Activated T-helper 9 cell treated with anti-CD3 and anti-CD28 coated beads, Interleukin-2, amount 50 U/mL, for 16 hours (primary cell): Measurements from ENCODE around the gene LHX2.

Experiments
- DNase-seq: peaks from one replicate; pipeline ENCODE4 v3.0.0-alpha.2; 2020; ENCODE audit warnings: low read depth

LHX2 gene

DNA sequence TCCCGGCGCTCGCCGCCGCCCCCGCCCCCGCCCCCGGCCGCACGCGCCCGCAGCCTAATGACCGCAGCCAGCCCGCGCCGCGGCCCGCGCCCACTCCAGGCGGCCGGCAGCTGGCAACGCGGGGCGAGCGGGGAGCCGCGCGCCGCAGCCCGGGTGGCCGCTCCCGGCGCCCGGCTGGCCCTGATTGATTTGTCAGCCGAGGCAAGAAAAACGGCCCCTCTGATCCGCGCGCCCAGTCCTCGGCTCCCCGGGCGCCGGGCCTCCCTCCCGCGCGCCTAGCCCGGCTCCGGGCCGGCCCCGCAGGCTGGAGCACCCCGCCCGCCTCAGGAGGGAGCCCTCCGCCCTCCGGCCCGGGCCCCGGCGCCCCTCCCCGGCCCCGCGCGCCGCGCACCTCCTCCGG lies 11.9 kb upstream of the LHX2 start:
- DNase-seq, result no peak

DNA sequence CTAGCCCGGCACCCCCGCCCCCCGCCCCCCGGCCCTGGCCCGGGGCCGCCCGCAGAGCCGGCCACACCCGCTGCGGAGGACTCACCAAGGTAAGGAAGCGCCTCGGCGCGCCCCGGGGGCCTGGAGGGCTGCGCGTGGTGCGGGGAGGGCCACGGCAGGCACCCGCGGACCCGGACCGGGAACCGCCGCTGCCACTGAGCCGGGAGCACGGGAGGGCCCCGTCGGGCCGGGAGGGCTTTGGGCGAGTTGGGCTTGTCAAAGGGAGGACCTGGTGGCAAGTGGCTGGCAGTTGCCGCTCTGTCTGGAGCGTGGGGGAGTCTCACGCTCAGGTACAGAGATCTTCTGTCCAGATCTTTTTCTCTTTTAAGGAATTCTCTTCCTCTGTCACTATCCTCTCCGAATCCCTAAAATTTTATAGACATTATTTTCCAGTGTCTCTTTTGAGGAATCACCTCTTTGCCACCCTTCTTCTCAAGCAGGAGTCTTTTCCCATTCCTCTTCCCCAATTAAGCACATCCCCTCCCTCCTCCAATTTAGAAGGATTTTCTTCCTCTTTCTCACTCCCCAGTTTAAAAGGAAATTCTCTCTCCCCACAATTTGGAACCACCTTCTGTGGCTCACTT lies 11.3 kb upstream of the LHX2 start:
- DNase-seq, result no peak

DNA sequence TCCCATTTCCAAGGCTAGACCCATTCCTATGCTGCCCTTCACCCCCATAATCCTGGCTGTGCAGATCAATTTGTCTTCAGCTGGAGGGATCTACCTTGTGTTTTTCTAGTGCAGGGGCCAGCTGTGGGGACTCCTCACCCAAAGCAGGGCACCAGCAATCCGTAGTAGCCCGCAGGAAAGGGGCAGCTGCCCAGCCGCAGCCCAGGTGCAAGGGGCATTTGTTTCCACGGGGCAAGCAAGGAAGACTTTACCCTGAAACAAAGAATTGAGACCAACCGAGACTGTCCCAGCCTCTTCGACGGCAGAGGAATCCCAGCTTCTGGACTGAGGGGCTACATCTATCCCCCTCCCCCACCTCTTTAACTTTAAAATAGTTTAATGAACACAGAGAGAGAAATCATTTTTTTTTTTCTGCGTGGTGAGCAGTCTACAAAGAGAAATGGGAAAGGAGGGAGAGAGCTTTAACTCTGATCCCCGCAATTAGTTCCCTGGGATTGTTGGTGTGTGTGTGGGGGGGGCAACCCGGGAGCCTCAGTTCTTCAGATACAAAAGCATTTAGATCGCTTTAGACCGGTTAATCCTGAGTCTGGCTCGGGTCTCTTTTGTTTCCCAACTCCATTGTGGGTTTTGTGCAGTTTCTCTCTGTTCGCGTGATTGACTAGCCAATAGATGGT lies 10.6 kb upstream of the LHX2 start:
- no peak for DNase-seq

DNA sequence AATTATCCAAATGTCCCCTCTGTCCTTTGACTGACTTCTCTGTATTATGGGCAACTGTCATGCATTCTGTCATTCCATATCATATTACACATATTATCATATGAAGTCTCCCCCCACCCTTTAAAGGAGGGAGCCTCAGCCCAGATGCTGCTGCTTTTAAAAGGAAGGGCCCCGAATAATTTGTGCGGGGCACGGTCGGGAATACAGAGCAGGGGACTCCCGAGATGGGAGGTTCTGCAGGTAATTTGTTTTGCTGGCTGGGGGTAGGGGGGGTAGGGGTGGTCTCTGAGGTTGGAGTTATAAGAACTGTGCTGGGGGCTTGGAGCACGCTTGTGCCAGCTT lies 10.1 kb upstream of the LHX2 start:
- no peak for DNase-seq

DNA sequence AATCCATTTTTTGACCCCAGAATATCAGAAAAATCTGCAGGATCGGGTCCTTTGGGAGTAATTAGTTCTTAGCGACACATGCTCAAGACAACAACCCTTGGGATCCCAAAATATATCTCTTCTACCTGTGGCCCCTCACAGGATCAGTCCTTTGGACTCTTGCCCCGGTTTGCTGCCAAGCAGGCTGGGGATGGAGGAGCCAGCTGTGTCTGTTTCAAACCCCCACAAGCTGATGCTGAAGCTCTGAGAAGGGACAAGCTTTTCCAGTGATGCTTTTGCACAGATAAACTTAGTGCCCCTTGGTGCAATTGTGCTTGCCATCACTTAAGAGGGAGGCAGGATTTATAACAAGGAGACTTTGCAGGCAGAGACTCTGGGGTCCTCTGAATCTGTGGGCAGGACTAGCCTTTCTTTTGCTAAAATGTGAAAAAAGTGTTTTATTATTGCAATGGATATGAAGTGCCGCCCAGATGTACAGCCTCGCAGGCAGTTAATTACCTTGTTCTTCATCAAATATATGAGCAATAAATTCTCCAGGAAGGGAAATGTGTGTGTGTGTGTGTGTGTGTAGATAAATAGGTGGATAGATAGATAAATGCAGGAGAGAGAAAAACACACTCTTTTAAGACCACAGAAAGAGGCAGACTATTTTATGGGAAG lies 9.6 kb upstream of the LHX2 start:
- DNase-seq, result no peak

DNA sequence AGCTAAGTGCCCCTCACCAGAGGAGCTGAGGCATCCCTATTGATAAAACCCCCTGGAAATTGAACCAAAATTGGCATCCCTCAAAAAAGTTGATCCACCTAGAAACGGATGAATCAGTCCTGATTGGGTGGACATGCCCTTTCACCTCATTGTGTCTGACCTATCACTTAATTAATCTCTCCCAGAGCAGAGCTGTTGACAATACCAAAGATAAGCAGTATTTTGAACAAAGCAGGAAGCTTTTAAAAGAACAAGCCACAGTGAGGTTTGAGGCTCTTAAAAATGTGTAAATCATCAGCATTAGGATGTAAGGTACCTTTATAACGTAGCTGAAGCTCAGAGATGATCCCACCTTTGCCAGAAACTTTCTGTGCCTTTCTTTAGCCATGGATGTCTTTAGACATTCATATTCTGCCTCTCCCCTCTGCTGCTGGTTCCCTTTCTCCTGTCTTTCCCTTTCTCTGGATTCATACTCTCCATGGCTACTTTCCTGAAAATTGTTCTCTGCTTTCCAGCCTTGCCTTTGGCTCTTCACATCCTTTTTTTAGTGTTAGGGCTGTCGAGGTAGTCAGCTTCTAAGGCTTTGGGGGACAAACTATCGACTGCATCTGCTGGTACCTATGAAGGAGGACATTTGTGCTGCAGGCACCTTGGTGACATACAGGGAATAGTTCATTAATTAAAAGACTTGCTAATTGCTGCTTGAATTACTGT lies 7.8 kb upstream of the LHX2 start:
- no peak for DNase-seq

DNA sequence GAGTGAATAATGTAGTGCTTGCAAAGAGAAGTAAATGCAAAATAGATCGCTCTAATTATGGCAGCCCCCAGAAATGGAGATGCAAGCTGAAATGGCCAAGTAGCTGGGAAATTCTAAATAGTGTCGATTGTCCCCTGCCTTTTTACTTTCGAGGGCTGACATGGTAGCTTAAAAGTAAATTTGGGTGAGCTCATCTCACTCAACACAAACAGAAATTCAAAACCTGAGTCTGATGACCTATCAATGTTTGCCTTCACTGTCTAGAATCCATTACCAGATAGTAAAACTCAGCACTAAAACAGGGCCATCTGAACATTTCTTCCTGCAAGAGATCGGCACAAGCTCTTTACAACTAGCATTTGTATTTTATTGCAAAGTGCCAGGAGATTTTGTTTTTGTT lies 7.0 kb upstream of the LHX2 start:
- no peak for DNase-seq

DNA sequence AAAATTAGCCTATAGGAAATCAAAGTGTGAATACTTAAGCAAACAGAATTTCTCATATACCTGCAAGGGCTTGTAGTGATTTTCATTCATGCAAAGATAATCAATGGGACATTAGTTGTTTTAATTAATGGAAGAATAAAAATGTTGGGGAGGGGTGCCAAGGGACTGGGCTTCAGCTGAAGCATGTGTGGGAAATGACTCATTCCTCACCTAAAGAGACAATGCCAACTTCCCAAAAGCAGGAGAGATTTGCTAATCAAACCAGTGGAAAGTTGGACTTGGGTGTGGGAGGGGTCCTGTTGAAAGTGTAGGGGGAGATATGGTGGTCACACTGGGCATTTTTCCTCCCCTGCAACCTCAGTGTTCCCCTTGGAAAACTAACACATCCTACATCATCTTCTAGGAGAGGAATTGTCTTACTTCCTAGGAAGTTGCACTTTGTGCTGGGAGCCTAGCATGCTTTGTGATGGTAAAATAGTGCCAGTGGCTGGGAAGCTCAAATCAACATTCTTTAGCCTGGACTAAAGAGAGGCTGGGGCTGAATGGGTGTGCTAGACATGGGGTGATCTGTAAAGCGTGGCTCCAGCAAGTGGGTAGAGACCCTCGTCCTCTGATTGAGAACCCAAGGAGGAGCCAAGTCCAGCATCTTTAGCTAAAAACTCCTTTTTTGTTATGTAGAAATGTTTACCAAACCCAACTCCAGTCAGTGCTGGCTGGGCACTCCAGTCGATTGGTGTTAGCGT lies 6.4 kb upstream of the LHX2 start:
- no peak for DNase-seq

DNA sequence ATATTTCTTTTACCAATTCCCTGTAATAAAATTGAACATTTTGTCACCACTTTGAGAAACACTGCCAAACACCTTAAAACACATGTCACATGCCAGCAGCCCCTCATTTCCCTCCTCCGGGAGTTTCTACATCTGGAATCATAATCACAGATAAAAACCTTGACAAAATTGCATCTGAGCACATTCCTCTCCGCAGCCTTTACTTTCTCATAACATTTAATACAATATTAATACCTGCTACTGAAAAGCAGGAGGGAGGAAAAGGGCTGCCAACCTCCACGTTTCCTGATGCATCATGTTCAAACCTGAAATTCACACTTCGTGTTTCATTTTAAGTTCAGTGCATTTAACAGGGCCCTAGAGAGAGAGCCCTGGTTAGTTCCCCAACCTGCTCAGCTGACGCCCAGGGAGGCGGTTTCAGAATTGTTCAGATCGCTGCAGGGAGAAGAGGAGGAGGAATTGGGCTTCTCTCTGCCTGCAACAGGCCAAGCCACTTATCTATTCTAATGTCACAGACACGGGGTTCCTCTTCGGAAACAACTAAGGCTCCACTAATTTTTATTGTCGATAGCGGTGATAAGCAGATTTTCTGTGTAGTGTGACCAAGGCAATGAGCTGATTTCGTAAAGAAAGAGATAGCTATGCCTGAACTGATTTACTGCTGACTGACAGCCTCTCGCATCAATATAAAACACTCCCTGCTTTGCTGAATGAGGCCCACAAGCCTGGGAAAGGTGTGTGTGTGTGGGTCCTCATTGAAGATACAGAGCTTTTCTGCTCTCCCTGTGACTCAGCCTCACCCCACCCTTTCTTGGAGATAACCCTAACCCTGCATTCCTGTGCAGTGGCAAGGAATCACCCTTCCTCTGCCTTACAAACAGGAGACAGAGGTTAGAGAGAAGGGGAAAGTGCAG lies 4.9 kb upstream of the LHX2 start:
- no peak for DNase-seq

DNA sequence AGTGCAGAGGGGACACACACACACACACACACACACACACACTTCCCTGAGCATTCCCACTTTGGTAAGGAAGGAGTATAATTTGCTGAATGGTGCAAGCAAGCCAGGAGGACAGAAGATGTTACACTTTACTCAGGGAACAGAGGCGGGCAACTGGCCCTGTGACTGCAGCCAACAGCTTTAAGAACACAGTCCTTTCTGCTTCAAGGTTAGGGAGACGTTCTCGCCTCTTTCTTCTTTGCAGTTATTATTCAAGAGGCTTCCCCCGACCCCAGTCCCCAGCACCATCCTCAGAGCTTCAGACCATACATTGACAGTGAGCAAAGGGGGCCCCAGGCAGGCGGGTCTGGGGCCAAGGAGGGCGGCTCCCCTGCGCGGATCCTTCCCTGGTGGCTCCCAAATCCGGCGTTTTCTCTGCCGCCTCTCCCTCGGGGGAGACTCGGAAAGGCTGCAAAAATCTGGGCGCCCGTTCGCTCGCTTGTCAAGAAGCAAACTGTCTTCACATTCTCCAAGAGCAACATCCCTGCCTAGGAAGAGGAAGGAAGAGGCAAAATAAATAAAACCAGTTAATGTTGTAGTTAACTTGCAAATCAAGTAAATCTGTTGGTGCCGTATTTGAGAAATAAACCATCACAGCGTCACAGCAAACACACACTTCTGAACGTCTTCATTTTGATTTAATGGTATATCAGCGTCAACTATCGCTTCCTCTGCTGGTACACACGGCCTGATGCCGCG lies 3.8 kb upstream of the LHX2 start:
- no peak for DNase-seq

DNA sequence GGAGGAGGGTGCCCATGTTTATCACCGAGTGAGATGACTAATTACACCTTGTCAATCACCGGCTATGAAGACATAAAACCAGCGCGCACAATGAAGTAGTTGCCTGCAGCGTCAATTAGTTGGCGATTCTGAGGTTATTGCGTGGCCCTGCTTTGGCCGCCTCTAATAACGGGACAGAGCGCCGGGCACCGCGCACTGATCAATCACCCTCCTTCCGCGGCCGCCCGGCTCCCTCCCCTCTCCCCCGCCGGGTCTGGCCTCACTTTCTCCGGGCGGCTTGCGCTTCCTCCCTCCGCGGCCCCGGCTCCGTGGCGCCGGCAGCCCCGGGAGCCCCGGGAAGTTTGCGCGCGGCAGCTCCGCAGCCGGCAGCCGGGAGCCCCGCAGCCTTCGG lies 3.3 kb upstream of the LHX2 start:
- DNase-seq, result no peak

DNA sequence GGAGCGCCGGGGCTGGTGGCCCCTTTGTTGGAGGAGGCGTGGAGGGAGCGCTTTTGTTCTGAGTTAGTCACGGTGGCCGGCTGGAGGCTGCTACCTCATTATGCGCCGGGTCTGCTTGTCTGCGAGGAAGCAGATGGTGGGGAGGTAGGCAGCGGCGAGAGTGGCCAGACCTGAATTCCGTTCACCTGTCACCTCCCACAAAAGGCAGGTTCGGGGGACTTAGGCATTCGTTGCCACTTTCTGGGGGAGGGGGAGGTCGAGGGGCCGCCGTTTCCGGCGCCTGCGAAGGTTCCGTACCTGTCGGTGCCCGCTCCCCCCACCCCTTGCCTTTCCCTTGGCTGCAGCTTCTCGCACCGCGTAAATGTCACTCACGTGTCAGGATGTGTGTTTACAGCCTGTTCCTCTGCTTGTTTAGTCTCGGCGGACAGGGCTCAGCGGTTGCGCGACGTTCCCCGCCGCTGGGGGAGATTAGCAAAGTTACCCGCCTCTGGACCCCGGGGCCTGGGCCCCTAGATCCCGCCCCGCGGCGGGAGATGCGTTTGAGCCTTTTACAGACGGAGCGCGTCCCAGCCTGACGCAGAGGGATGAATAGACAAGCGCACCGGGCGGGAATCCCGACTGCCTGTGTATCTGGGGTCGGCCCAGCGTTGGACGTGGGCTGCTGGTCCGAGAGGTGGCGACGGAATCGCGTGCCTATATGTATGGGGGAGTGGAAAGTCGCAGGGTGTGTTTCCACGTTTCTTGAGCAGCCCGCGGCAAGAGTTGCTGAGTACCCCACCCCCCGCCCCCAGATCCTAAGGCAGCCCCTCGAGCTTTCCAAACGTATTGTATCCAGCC lies 2.7 kb upstream of the LHX2 start:
- no peak for DNase-seq

DNA sequence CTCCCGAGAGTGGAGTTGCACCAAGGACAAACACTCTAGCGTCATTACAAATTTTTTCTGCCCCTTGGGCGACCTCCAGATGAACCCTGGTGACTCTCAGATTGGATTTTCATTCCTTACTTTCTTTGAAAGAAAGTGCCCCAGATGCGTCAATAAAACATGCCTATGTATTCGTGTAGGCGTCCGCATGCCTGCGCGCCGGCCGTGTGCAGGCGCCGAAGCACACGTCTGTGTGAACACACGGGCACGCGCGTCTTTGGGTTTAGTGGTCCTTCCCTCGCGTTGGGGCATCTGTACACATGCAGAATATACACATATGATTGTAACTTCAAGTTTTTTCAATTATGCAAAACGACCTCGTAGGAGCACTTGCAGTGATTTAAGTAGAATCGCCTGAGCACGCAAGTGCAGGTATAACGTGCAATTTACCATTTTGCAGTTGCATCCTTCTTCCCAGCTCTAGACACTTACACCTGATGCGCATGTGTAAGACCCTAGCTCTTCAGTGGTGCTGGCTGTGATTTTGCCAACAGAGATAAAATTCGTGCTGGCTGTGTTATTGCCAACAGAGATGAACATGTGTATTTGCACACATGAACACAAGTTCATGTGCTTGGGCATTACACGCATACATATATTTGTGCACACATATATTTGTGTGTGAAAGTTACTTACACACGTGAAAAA lies 1.9 kb upstream of the LHX2 start:
- no peak for DNase-seq

DNA sequence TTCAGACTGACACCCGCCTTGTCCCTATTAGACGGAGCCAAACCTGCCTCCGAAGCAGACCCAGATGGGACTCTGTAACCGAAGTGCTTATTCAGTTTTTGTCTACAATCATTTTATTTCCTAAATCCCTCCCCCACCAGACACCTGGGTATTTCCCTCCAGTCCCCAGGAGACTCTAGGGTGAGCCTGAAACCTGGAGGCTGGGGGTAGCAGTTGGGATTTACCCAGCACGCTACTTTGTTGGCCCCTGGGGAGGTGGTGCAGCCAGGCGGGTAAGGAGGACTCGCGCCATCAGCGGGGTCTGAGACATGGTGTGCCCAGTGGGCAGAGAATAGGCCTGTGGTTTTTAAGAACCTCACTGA lies 1.3 kb upstream of the LHX2 start:
- no peak for DNase-seq

DNA sequence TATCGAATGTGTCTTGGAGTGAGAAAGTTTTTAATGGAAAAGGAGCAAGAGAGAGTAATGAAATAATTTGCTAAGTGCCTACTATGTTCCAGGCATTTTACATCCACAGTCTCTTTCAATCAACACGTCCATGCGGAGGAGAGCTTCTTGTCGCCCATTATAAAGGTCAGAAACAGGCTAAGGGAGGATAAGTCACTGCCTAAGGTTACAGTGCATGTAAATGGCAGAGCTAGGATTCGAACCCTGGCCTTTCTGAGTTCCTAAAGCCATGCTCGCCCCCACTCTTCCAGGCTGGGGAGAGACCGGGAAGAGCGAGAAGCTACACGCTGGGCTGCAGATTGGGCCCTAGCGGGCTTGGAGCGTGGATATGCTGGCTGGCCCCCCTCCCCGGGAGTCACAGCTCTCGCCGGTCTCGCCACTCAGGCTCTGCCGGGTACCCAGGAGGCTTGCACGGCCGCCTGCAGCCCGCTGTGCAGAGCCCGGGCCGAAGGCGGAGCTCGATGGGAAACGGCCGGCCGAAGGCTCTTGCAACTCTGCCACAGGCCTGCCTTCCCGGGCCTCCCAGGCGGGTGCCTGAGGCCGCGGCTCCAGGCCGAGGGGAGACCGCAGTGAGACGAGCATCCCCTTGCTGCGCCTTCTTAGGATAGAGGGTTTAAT lies 775 bp upstream of the LHX2 start:
- no peak for DNase-seq

DNA sequence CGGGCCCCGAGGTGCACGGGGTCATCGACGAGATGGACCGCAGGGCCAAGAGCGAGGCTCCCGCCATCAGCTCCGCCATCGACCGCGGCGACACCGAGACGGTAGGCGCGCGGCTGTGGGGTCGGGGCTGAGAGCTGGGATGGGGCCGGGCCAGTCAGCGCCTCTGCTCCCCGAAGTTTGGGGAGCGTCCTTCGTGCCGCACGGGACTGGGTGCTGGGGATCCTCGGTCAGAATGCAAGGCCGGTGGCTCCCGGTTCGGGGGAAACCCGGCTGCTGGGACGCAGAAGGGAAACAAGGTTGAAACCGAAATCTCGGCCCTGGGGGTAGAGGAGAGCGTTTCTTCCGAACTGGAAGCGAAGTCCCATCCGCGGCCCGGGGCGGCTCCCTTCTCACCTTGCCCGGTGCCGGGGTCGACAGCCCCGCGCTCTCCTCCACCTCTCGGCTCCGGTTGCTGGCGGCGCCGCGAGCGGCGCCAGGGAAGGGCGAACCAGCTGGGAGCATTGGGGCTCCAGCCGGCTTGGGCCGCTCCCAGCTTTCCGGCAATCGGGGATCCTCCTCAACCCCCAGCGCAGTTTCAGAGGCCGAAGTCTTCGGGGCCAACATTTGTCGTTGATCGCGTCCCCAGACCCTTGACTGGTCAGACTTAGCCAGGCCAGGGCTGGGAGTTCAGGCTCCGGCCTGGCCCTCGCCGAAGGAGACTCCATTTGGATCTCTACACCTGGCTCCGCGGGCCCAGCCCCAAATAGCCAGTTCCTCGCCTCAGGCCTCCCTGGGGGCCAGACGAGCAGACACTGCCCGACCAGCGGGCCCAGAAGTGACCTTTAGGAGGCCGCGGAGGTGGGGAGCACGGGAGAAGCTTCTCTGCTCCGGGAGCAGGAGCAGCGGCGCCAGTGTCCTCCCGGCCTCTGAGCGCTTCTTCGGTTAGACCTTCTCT lies 1.1 kb downstream of the LHX2 start:
- no peak for DNase-seq
